ENCODE measurements around the gene SCN5A.

SCN5A gene

DNA sequence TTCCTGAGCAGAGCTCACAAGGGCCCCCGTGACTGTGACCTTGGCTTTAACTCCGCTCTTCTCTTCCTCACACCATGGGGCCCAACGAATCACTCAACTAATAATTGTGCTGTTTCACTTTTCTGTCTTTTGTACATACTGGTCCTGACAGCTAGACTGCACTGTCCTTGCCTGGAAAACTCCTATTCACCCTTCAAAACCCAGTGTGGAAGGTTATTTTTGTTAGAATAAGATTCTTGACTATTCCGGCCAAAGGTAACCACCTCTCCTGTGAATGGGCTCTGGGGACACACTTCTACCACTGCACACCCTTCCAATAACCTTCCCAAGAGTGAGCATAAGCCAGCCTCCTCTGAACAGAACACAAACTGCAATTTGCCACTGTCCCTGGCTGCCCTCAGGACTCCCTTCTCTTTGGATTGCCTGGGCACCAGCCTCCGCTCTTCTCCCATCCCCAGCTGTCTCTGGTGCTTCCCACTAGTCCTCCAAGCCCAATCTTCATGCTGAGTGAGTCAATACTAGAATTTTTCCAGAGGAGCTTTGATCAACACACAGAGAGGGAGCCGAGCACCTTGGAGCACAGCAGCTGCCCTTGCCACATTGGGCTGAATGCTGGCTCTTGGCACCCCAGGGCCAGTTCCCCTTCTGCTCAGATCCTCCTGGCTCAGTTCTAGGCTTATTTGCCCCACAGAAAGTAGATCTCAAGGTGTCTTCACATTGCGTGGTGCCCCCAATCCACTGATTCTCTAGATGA, 2.1 kb downstream of the SCN5A start:
- DNase-seq (ENCODE audit: low read depth), result no peak

DNA sequence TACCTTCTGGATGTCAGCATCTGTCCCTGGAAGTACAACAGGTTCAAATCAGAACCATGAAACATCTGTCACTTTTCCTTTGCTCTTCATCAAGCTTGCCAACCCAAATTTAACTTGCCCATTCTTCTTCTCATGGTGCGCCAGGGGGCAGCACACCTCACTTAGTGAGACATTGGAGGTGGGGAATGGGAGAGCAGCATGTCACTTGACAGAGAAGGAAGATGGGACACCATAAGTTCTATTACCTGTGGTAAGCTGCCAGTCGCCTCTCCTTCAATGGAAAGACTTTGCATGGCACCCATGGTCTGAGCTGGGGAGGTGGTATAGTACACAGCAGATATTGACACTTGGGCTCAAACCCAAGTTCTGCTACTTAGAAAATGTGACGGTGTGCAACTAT, 2.9 kb downstream of the SCN5A start:
- no peak for DNase-seq (ENCODE audit: low read depth)

DNA sequence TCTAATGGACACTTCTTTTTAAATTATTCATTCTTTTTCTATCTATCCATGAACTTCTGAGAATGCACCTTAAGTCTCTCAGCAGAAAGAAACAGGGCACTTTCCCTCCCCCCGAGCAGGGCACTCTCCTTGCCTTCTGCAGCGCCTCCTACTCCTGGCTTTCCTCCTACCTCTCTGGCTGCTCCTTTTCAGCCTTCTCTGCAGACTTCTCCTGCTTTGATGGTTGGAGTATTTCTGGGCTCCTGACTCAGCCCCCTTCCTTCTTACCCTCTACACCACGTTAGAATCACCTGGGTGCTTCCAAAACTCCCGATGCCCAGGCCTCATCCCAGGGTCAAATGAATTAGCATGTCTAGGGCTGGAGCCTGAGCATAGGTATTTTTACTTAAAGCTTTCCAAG, 3.4 kb downstream of the SCN5A start:
- DNase-seq (ENCODE audit: low read depth), result no peak

DNA sequence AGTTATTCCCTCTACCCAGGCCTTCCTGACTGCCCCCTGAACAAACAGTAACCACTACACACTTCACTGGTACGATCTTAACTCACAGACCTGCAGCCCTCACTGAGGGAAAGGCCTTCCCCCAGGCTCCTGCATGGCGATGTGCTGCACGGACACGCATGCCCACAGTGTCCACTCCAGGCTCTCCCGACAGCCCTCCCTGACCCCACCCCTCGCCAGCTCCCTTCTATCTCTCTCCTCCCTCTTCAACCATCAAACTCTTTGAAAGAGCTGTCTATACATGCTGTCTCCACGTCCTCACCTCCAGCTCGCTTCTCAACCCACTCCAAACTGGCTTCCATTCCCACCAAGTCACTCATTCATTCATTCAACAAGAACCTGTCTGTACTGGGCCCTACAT, 3.9 kb downstream of the SCN5A start:
- DNase-seq (ENCODE audit: low read depth), result no peak

DNA sequence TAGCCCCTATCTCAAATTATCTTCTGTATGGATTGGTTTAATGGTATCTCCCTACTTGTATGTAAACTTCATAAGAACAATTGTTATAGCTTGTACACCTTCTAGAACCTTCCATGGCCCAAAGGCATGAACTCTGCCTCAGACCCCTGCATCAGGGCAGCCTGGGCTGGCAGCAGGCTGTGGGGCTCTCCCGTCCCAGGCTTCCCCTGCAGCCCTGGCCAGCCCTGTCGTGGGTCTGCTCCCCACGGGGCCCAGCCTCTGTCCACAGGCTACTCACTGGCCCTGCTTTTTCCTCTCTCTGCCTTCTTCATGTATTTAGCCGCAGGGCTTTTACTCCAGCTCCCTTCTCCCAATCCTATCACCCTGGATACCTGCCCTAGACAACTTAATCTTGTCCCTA, 4.4 kb downstream of the SCN5A start:
- no peak for DNase-seq (ENCODE audit: low read depth)

DNA sequence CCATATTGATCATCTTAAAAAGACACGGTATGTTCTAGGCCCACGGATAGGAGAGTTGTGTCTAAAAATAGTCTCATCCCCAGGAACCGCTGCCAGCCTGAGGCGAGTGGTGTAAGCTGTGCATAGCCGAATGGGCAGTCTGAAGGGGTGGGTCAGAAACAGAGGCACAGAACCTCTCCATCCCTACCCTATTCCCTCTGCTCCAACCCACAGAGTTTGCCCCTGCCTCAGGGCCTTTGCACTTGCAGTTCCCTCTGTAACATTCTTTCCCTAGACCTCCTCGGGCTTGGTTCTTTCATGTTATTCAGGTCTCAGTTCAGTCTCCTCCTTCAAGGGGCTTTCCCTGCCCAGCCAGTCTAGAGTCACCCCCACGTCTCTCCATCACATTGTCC, 4.8 kb downstream of the SCN5A start:
- no peak for DNase-seq (ENCODE audit: low read depth)

DNA sequence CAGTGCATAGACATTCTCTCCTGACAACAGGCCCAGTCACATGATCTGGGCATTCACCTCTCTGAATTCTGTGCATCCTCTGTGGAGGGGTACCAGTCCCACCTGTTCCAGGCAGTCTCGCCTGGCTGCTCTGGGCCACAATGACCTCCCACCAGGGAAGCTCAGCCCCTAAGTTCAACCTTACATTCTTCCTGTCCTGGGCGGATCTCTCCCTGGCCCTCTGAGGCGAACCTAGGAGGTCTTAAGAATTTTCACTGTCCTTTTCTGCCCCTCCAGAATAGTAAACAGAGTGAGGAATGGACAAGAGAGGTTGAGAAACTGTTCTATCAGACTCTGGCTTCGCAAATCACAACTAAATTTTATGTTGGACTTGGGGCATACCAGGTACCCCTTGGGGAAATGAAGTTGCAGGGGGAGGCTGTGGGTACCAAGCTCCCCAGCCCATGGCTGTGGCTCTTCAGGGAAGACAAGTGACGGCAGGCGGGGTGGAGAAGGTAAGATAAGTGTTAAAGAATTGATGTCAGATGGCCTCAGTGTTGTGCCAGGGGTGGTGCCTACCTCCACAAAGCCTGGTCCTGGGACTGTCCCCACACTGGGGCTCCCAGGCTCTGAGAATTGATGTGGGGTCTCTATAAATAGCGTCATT, 5.3 kb downstream of the SCN5A start:
- DNase-seq (ENCODE audit: low read depth), result no peak

DNA sequence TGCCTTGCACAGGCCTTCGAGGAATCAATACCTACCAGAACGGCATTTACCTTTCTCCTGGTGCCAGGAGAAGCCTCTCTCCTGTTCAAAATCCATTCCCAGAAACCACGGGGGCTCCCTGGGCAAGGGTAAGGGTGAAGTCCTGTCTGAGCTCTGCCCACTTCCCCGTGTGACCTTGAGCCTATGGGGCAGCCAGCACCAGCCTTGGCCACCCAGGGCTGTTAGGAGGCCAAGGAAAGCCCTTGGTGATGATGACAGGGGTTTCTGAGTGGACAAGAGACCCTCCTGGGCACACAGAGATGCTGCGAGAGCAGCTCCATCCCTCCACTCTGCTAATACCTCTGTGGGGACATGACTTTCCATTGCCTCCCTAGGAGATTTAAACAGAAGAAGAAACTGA, 5.9 kb downstream of the SCN5A start:
- DNase-seq (ENCODE audit: low read depth), result no peak

DNA sequence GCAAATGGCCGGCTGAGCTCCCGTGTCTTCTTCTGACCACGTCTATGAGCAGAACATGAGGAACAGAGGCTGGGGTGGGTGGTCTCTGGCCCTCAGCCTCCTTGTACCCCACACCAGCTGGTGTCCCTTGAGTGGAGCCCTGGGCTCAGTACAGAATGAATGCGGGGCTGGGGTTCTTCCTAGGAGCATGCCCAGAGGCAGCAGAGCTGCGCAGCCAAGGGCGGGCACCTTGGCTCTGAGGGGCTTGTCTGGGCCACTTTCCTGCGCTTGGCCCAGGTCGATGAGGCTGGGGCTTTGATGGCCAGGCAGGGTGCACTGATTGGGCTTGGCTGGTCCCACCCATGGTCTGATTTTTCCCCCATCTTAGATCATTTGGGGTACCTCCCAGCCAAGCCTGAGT, 6.4 kb downstream of the SCN5A start:
- no peak for DNase-seq (ENCODE audit: low read depth)

DNA sequence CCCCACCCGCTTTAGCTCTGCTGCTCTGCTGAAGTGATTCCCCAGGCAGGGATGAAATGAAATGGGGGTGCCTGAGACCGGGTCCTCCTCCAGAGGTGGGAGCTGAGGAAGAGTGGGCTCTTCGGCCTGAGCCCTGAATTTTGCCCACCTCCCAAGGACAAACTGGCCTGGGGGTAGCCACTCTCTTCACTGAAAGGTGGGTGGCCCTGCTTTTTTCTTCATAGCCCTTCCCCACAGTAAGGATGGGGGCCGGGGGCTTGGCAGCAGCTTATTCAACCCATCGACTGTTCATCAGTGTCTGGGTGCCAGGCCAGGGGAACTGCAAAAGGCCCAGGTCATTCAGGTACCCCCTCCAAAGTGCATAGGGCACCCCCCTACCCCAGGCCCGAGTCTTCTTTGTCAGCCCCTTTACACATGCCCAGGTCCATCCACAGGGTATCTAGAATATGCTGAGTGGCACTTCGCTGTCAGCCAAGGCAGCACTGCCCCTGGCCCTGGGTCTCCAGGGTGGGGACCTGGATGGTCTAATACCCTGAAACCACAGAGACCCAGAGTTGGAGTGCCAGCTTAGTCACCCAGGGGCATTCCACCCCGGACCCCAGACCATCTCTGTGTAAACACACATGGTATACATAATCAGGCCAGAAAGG, 7.9 kb downstream of the SCN5A start:
- DNase-seq (ENCODE audit: low read depth), result no peak

DNA sequence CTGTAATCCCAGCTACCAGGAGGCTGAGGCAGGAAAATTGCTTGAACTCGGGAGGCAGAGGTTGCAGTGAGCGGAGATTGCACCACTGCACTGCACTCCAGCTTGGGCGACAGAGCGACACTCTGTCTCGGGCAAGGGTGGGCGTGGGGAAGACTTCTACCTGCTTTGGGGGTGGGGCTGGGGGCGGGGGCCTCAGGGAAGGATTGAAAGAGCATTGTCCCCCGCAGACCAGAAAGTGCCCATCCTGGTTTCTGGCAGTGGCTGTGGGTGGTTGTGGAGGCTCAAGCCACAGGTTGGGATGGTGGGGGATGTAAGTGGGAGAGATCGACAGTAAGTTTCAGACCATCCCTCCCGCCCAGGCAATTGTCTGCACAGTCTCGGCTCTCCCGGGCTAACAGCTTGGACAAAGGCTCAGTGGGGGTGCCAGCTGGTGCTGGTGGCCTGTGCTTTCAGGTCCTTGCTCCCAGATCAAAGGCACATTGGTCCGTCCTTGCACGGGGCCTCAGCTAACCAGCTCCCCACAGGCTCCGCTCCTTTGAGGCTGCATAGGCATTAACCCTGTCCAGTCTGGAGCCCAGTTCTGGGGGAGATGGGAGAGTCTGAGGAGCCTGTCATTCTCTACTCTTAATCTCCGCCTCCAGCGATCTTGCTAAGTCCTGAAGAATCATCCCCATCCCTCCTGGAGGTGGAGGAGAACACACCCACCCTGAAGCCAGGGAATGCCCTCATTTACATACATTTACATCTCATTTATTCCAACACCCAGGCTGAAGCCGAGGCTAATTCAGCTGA, 8.6 kb downstream of the SCN5A start:
- no peak for DNase-seq (ENCODE audit: low read depth)

DNA sequence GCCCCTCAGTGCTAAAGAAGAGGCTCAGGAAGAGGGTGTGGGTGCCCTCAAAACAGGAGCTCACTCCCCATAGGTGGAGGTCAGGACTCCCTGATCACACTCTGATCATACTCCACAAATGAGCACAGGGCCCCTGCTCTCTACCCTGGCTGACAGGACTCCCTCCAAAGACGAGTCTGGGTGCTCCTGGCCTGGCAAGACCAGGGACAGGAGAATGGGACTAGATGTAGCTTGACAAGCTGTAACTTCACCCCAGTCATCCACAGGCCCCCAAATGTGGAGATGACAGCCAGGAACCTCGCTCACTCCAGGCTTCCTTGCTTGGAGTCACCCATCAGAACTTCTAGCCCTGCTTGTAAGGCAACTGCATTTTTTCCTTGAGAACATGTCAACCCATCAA, 11.1 kb downstream of the SCN5A start:
- no peak for DNase-seq (ENCODE audit: low read depth)

DNA sequence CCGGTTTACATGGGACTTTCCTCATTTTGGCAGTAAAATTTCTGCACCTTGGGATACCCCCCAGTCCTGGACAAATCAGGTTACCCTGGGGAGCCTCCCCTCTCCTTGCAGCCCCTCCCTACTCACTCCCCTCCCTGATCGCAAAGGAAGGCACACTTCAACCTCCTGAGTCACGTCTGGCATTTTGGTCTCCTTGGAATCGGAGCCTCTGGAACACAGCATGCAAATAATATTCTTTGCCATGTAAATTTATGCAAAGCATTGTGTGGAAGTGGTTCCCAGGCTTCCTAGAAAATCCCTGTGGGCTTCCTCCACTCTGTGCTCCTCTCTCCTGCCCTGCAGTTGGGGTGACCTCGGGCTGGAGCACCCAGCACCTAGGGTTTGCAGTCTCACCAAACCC, 11.6 kb downstream of the SCN5A start:
- DNase-seq (ENCODE audit: low read depth), result no peak

DNA sequence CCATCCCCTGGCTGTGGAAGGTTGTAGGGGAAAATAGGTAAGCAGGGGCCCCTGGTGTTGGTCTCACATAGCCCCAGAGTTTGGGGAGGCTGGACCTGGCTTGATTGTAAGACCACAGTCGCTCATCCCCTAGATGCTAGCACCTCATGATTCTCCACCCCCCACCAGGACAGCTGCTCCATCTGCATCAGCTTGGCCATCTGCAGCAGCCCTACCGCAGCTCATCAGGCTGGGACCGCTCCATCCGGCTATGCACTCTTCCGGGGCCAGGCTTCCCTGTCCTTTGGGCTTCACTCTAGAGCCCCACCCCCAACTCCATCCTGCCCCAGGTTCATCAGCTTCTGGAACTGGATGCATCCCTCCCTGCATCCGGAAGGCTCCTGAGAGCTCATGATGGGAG, 12.6 kb downstream of the SCN5A start:
- DNase-seq (ENCODE audit: low read depth), result no peak

DNA sequence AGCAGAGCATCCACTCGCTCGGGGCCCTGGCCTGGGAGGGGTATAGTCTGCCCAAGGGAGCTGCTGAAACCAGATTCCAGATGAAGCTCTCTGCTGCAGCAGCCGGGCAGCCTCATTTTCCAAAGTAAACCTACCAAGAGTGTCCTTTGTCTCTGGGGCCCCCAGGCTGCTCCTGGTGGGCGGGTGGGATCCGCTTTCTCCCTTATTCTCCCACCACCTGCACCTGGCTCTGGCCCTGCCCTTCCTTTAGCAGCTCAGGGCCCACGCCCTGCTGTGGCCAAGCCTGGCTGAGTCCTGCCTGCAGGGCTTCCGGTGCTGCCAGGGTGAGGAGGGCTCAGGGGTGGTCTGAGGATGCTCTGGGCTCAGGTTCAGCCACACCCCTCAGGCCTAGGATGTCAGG, 13.0 kb downstream of the SCN5A start:
- no peak for DNase-seq (ENCODE audit: low read depth)

DNA sequence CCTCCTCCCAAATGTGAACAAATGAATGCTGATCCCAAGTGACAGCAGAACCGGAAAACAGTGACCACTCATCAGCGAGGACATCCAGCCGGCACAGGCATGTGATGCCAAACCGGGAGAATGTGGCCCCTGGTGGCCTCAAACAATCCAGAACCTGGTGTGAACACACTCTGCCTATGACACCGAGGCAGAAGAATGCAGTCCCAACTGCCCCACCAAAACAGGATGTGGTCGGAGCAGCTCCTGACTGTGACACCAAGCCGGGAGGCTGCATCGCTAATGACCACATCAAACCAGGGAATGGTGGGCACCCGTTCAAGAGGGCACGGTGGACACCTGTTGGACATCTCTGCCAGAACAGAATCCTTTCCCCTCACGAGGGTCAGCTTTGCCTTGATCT, 15.4 kb downstream of the SCN5A start:
- peak; percentile 66 for DNase-seq (ENCODE audit: low read depth)

DNA sequence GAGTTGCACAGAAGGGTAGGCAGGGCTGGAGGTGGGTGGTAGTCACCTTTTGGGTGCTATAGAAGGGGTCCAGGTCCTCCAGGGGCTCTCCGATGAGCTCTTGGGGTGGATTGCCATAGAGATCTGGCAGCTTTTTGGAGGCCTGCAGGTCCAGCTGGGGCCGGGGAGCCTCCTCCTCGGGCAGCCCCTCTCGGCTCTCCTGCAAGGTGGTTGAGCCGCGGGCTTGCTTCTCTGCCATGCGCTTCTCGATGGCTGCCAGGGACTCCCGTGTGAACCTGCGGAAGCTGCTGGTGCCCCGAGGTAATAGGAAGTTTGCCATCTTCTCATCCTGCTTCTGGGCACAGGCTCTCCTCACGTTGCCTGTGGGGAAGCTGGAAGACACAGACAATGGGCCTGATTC, 16.5 kb downstream of the SCN5A start:
- DNase-seq (ENCODE audit: low read depth), result no peak

DNA sequence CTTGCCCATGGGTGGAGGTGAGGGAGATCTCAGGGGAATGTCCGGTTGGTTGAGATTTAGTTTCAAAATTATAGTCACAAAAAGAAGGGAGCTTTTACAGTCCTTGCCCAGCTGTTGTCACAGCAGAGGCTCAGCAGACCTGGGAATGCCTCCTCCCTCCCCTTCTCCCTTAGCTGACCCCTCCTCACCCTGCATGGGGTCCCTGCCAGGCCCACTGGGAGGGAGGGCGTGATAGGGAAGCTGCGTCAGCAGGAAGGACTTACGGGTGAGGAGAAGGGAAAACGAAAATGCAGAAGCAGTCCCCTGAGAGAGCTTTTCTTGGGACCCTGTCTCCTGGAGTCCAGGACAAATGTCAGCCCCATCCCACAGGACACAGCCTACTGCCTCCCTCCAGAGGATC, 18.9 kb downstream of the SCN5A start:
- no peak for DNase-seq (ENCODE audit: low read depth)

DNA sequence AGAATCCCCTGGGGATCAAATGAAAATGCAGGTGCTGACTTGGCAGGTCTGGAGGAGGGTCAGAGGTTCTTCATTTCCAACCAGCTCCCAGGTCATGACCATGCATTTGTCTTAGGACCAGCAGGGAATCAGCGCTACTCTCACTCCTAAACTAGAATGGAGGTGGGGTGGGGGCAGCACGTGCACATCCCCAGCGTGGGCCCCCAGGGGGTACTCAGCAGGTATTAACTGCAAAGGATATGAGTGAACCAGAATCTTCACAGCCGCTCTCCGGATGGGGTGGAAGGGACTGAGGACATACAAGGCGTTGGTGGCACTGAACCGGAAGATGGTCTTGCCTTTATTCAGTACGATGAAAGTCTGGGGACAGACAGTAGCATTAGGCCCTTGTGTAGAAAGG, 19.4 kb downstream of the SCN5A start:
- DNase-seq (ENCODE audit: low read depth), result no peak

DNA sequence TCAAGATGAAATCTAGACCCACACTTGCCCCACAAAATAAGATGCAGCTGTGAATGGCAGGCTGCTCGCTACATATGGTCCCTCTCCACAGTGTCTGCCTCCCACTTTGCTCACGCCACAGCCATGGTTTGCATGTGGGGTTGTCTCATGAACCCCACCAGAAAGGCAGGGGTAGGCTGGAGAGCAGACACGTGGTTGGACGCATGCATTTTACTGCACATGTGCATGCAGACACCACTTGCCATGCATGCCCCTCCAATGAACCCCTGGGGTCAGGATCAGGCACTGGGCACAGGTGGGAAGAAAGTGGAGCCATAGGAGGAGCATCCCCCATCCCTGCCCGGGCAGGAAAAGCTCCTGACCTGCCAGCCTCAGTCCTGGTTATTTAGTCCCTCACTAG, 20.7 kb downstream of the SCN5A start:
- no peak for DNase-seq (ENCODE audit: low read depth)

DNA sequence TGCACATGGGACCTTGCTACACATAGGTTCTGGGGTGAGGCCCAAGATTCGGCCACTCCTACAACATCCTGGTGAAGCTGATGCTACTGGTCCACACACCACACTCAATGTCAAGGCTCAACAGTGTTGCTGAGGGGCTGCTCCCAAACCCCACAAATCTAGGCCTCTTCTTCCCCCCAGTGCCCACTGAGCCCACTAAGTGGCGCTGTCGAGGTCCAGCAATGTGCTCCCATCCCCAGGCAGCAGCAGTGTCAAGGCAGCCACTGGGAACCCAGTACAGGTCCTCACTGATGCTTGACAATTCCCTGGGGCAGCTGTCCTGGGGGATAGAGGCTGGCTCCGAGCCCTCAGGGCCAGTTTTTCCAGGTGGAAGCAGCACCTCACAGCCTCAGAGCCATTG, 21.5 kb downstream of the SCN5A start:
- no peak for DNase-seq (ENCODE audit: low read depth)

DNA sequence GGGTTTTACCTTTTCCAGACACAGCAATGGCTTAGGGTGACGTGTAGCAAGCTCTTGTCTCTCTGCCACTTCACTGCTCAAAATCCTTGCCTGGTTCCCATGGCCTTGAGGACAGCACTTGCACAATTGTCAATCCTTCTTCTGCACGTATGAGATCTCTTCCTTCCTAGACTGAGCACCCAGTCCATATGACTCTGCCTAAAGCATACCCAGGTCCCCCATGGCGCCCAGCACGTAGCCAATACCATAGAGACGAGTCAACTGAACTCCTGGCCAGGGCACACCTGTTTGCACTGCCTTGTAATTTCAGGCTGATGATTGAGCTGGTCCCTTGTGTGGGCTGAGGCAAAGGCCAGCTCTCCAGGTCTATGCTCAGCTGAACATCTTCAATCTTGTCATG, 23.3 kb downstream of the SCN5A start:
- no peak for DNase-seq (ENCODE audit: low read depth)

DNA sequence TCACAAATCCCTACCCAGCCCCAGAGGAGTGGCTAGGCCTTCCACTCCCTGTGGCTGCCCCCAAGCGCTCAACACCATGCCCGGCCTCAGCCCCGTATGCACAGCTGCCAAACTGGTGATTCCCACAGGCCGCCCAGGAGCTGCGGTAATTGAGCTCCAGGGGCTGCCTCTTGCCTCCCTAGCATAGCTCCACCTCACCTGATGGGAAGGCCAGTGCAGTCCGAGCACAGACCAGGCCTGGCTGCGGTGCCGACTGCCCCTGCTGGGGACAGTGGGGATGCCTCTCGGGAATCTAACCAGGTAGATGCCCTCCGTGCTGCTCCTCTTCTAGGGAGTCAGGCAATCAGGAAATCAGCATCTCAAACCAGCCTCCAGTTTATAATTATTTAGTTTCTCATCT, 25.9 kb downstream of the SCN5A start:
- DNase-seq (ENCODE audit: low read depth), result no peak
